NCI-H1105 (cell line): ENCODE measurements around the gene EHD2.

Source experiments
- DNase-seq: peaks from one replicate; lab custom pipeline; 2025; lab: John Stamatoyannopoulos, UW

The EHD2 gene

GRCh38 chr19:47691090-47691489 is 22.1 kb upstream of the EHD2 start:
- no peak for DNase-seq

GRCh38 chr19:47691782-47692181 is 21.4 kb upstream of the EHD2 start:
- no peak for DNase-seq

GRCh38 chr19:47693489-47693888 is 19.7 kb upstream of the EHD2 start:
- no peak for DNase-seq

GRCh38 chr19:47693903-47694302 is 19.3 kb upstream of the EHD2 start:
- no peak for DNase-seq

GRCh38 chr19:47694466-47695273 is 18.6 kb upstream of the EHD2 start:
- no peak for DNase-seq

- DNase-seq: no peak
Measured at GRCh38 chr19:47695533-47696262, 17.5 kb upstream of the EHD2 start.

GRCh38 chr19:47696635-47697034 is 16.6 kb upstream of the EHD2 start:
- no peak for DNase-seq

- peak; percentile 46 for DNase-seq
Measured at GRCh38 chr19:47697863-47698609, 15.2 kb upstream of the EHD2 start.

- no peak for DNase-seq
Measured at GRCh38 chr19:47698631-47699359, 14.4 kb upstream of the EHD2 start.

- DNase-seq: no peak
Measured at GRCh38 chr19:47699360-47699917, 13.8 kb upstream of the EHD2 start.

- no peak for DNase-seq
Measured at GRCh38 chr19:47700934-47701716, 12.1 kb upstream of the EHD2 start.

- no peak for DNase-seq
Measured at GRCh38 chr19:47701717-47702552, 11.3 kb upstream of the EHD2 start.

- no peak for DNase-seq
Measured at GRCh38 chr19:47702671-47703070, 10.6 kb upstream of the EHD2 start.

- no peak for DNase-seq
Measured at GRCh38 chr19:47703301-47703700, 9.9 kb upstream of the EHD2 start.

- DNase-seq: no peak
Measured at GRCh38 chr19:47704024-47704423, 9.2 kb upstream of the EHD2 start.

- no peak for DNase-seq
Measured at GRCh38 chr19:47704656-47705055, 8.6 kb upstream of the EHD2 start.

- DNase-seq: peak; percentile 56
Measured at GRCh38 chr19:47707135-47707925, 5.9 kb upstream of the EHD2 start.

- DNase-seq: no peak
Measured at GRCh38 chr19:47711652-47712242, 1.5 kb upstream of the EHD2 start.

- DNase-seq: no peak
Measured at GRCh38 chr19:47714339-47714738, 1.1 kb downstream of the EHD2 start.
